ENCODE data around the gene SHISA7.
"Not testable (repeated sequence)": the region's sequence is repeated elsewhere in the genome, so short reads cannot be mapped to it uniquely, and the experiment has no call there.

SHISA7 gene

DNA sequence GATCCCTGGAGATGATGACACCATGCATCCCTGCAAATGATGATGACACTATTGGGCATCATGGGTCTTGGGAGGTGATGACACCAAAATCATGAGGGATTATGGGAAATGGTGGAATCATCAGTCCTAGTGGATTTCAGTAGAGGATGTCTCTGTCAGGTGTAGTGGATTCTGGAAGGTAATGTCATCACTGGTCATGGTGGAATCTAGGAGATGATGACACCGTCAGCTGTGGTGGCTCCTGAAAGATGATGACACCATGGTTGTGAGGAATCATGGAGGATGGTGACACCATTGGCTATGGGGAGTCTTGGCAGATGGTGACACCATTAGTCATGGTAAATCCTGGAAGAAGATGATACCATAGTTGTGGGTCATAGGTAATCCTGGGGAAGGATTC is 11.9 kb downstream of the SHISA7 start:
- no peaks in the 10 kb centered on the region for H3K36me3 ChIP-seq
- H3K27me3 ChIP-seq: peaks cover 0 to 22% (median 9%) of the 10 kb centered on the region in 11 experiments; a peak in 14 of 22 replicates
- H3K4me3 ChIP-seq: no peak overlapping the region
- no peak overlapping the region for H3K27ac ChIP-seq
- H3K9me3 ChIP-seq (replicated peaks in 1 of 11): peaks cover 8 to 47% (median 17%) of the 10 kb centered on the region in 11 experiments; a peak in 21 of 22 replicates
- no peaks in the 10 kb centered on the region; a peak in 1 of 20 replicates for H3K4me1 ChIP-seq
- no peak overlapping the region for H3K9ac ChIP-seq
- H4K20me1 ChIP-seq: 0 out of 22 replicates have a peak, but pooled peaks cover 0 to under 1% (median 0%) of the 10 kb centered on the region in 11 experiments
- no peak overlapping the region for H3K4me2 ChIP-seq
- TF ChIP-seq Cebpa-rat (IDR thresholded peaks at IDR 0.05): no peak

DNA sequence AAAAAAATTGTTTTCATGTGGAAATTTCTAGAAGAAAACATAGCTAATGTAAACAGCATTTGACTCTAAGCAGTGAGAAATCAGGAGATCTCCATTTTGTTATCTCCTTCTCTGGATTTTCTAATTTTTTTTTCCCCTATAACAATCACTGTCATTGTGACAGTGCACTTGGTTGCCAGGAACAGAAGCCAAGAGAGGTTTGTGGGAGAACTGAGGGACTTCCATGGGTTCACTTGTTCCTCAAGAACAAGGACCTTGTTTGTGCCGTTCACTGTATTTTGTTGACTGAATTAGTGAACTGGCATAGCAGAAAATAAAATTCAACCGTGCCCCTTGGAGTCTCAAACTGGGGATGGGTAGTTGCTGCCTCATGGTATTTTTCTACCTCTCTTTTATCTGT is 17.1 kb downstream of the SHISA7 start:
- Histone ChIP-seq H3K9me3 (replicated peaks in 1 of 11) (peaks cover 5 to 13% (median 11%) of the 10 kb centered on the region in 11 experiments; a peak in 18 of 22 replicates), H4K20me1 (no peaks in the 10 kb centered on the region), H3K4me1 (peaks cover 12 to 17% (median 14%) of the 10 kb centered on the region in 10 experiments), H3K27ac (no peak overlapping the region), H3K4me2 (no peak overlapping the region), H3K9ac (no peak overlapping the region), H3K4me3 (no peak overlapping the region), H3K27me3 (peaks cover 0 to 6% (median 0%) of the 10 kb centered on the region in 11 experiments; a peak in 1 of 22 replicates), H3K36me3 (no peaks in the 10 kb centered on the region)
- TF ChIP-seq Cebpa-rat (IDR thresholded peaks at IDR 0.05): no peak

DNA sequence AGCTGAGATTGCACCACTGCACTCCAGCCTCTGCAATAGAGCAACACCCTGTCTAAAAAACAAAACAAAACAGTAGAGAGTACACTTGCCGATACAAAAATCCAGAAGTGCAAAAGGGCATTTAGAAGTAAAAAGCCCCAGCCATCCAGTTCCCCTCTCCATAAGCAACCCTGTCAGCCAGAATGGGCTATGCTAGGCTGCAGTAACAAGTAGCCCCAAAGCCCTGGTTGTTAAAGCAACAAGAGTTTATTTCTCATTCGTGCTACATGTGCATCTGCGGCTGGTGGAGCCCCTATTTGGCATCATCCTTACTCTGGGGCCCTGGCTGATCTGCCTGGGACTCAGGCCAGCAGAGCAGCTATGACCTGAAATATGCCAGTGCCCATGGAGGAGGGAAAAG is 18.6 kb downstream of the SHISA7 start:
- no peaks in the 10 kb centered on the region; a peak in 1 of 22 replicates for H3K36me3 ChIP-seq

DNA sequence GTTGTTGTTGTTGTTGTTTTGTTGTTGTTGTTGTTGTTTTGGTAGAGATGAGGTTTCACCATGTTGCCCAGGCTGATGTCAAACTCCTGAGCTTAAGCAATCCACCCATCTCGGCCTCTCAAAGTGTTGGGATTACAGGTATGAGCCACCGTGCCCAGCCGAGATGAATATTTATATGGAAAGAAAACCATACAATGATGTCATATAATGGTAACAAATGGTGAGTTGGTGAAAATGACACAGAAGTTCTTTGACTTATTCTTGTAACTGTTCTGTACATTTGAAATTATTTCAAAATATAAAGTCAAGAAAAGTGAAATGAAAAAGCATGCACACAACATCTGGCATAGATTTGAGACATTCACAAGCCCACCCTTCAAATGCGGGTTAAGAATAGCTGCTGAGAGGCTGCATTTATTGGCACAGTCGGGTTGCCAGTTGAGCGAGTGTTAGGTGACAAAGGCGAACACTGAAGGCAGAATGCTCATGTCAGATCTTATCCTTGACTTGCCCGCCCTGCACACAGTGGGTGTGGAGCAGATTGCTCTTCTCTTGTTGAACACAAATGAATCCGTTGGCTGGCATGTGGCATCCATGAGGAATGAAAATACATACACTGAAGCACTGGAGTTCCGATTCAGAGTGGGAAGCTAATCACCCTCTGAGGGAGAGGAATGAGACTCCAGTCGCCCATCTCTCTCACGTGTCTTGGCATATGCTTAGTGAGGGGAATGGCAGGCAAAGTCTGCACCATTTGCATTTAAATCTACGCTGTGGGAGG is 19.7 kb downstream of the SHISA7 start:
- no peak overlapping the region for H3K27ac ChIP-seq
- no peak overlapping the region for H3K4me2 ChIP-seq
- no peak for TF ChIP-seq Cebpa-rat (IDR thresholded peaks at IDR 0.05)
- no peak overlapping the region for H3K4me3 ChIP-seq
- no peaks in the 10 kb centered on the region for H3K27me3 ChIP-seq
- H3K9me3 ChIP-seq (replicated peaks in 1 of 11): peaks cover 0 to 17% (median 13%) of the 10 kb centered on the region in 11 experiments; a peak in 20 of 22 replicates
- H3K36me3 ChIP-seq: no peaks in the 10 kb centered on the region; a peak in 1 of 22 replicates
- no peaks in the 10 kb centered on the region for H4K20me1 ChIP-seq
- peaks cover 18 to 40% (median 31%) of the 10 kb centered on the region in 10 experiments for H3K4me1 ChIP-seq
- no peak overlapping the region for H3K9ac ChIP-seq

More for the DNA sequence above, 18.6 kb downstream of the SHISA7 start:
- Histone ChIP-seq H3K4me2 (no peak overlapping the region), H3K27ac (no peak overlapping the region), H3K27me3 (peaks cover 0 to 6% (median 0%) of the 10 kb centered on the region in 11 experiments; a peak in 1 of 22 replicates), H3K4me1 (peaks cover 15 to 30% (median 23%) of the 10 kb centered on the region in 10 experiments), H3K4me3 (no peak overlapping the region), H3K9ac (no peak overlapping the region), H4K20me1 (no peaks in the 10 kb centered on the region), H3K9me3 (replicated peaks in 1 of 11) (peaks cover 0 to 13% (median 9%) of the 10 kb centered on the region in 11 experiments; a peak in 20 of 22 replicates)
- TF ChIP-seq Cebpa-rat (IDR thresholded peaks at IDR 0.05): no peak

DNA sequence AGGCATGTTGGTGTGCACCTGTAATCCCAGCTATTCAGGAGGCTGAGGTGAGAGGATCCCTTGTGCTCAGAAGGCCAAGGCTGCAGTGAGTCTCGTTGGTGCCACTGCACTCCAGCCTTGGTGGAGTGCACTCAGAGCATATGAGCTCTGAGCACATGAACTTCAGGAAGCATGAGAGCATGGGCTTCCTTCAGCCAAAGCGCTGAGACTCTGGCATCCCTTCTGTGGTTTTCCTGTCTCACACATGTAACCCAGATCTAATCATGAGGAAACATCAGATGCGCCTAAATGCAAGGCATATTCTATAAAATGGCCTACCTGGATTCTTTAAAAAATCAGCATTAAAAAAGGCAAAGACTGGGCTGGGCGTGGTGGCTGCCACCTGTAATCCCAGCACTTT is 21.8 kb downstream of the SHISA7 start:
- H3K4me1 ChIP-seq: peaks cover 32 to 57% (median 46%) of the 10 kb centered on the region in 10 experiments
- peaks cover 0 to 17% (median 13%) of the 10 kb centered on the region in 11 experiments; a peak in 20 of 22 replicates for H3K9me3 ChIP-seq (replicated peaks in 1 of 11)
- H3K4me2 ChIP-seq: peak overlapping the region; percentile 54 to 82 (median 71)
- peak overlapping the region in 8 of 11 experiments; percentile 56 to 76 (median 68); a peak in 16 of 22 replicates for H3K27ac ChIP-seq
- not testable (repeated sequence) for H3K4me3 ChIP-seq, H3K27me3 ChIP-seq, H4K20me1 ChIP-seq, H3K36me3 ChIP-seq
- H3K9ac ChIP-seq: peak overlapping the region in 6 of 11 experiments; percentile 40 to 51 (median 47); a peak in 9 of 22 replicates

DNA sequence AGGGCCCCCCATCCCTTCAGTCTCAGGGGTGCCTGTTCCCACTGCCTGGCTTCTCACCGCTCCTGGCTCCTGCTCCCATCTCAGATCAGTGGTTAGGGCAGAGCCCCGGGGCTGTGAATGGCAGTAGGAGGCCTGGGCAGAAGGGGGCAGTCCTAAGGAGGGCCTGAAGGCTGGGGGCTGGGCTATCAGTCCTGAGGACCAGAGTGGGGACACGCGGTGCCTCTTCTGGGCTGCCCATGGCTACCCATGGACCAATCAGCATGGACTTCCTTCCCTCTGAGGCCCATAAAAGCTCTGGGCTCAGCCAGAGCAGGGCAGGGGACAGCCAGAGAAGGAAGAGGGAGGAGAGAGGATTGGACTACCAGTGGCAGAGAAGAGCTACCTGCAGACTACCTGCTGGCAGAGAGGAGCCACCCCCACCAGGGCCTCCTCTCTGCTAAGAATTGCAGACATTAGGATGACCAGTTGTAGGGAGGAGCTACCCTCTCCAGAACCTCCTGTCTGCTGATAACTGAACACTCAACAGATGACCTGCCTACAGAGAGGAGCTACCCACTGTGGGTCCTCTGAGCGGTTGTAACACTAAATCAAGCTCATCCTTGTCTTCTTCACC is 23.4 kb downstream of the SHISA7 start:
- Histone ChIP-seq H3K36me3 (no peaks in the 10 kb centered on the region; a peak in 1 of 22 replicates), H3K27ac (peak overlapping the region in 4 of 11 experiments; percentile 2 to 69 (median 20); a peak in 4 of 22 replicates), H3K4me2 (peak overlapping the region in 3 of 11 experiments; percentile 16 to 64 (median 26); a peak in 1 of 22 replicates), H3K27me3 (no peaks in the 10 kb centered on the region), H3K4me3 (peak overlapping the region in 1 of 10 experiments; percentile 20; a peak in 1 of 20 replicates), H3K9me3 (replicated peaks in 1 of 11) (peaks cover 0 to 17% (median 13%) of the 10 kb centered on the region in 11 experiments; a peak in 20 of 22 replicates), H3K4me1 (peaks cover 32 to 57% (median 46%) of the 10 kb centered on the region in 10 experiments), H3K9ac (no peak overlapping the region), H4K20me1 (no peaks in the 10 kb centered on the region)
- no peak for TF ChIP-seq Cebpa-rat (IDR thresholded peaks at IDR 0.05)

DNA sequence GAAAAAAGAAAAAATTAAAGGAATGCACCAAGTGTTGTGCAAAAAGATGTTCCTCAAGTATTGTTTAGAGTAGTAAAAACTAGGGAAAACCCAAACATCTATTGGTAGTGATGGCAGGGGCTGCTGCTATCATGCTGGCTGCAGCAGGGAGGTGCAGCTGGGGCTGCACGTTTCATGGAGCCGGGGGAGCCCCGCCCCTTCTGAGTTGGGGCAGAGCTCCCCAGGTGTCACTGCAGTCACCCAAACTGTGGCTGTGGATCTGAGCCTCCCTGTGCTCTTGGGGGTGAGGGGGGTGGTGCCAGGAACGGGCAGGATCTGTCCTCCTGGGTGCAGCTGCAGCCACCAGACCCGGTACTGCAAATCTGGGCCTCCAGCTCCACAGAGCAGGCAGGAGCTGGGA is 24.0 kb downstream of the SHISA7 start:
- Histone ChIP-seq H3K27me3 (no peaks in the 10 kb centered on the region), H3K4me3 (no peak overlapping the region), H3K4me1 (peaks cover 32 to 57% (median 46%) of the 10 kb centered on the region in 10 experiments), H3K9me3 (replicated peaks in 1 of 11) (peaks cover 0 to 17% (median 13%) of the 10 kb centered on the region in 11 experiments; a peak in 20 of 22 replicates), H3K36me3 (no peaks in the 10 kb centered on the region; a peak in 1 of 22 replicates), H3K9ac (no peak overlapping the region), H3K4me2 (peak overlapping the region in 3 of 11 experiments; percentile 16 to 26 (median 18); a peak in 2 of 22 replicates), H3K27ac (peak overlapping the region in 2 of 11 experiments; percentile 21 to 69; a peak in 2 of 22 replicates), H4K20me1 (no peaks in the 10 kb centered on the region)
- TF ChIP-seq Cebpa-rat (IDR thresholded peaks at IDR 0.05): no peak

DNA sequence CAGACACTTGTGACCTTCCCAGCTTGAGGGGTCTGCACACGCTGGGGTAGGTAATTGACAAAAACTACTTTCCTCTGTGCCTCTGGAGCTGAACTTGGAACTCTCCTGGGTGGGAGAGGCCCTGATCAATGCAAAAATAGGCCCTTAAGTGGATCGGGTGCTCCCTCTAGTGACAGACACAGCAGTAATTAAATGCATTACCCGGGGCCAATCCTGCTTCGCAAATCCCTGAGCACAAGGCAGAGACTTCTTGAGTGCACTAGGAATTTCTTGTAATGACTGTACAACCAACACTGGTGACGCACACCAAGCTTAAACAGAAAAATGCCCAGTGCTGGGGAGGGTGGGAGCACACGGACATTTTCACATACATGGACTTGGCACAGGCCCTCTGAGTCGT is 24.9 kb downstream of the SHISA7 start:
- Histone ChIP-seq H3K4me1 (peaks cover 32 to 57% (median 47%) of the 10 kb centered on the region in 10 experiments), H3K9me3 (replicated peaks in 1 of 11) (peaks cover 0 to 17% (median 13%) of the 10 kb centered on the region in 11 experiments; a peak in 20 of 22 replicates), H3K4me3 (peak overlapping the region in 1 of 10 experiments; percentile 0; a peak in 1 of 20 replicates), H3K27ac (peak overlapping the region in 10 of 11 experiments; percentile 23 to 70 (median 40); a peak in 16 of 22 replicates), H3K9ac (peak overlapping the region in 9 of 11 experiments; percentile 22 to 54 (median 42); a peak in 11 of 22 replicates), H3K4me2 (peak overlapping the region; percentile 42 to 83 (median 59); a peak in 20 of 22 replicates), H3K27me3 (no peaks in the 10 kb centered on the region), H4K20me1 (no peaks in the 10 kb centered on the region), H3K36me3 (no peaks in the 10 kb centered on the region; a peak in 1 of 22 replicates)
- TF ChIP-seq Cebpa-rat (IDR thresholded peaks at IDR 0.05): no peak
